ENCODE measurements around the gene CHCHD10. TPM values are rescaled to one million over a fixed set of nuclear protein-coding genes. Genes with fewer than 3 reads are reported as not detected.
A peak's percentile ranks its signal among the peaks of the same experiment; 100 is the strongest.

Gene CHCHD10
- total and polyA plus RNA-seq, 2 of the 13 experiments (the other 11 are each of a cell fraction or from before 2014, with no cell fraction given): 37.0 to 62.8 TPM

DNA sequence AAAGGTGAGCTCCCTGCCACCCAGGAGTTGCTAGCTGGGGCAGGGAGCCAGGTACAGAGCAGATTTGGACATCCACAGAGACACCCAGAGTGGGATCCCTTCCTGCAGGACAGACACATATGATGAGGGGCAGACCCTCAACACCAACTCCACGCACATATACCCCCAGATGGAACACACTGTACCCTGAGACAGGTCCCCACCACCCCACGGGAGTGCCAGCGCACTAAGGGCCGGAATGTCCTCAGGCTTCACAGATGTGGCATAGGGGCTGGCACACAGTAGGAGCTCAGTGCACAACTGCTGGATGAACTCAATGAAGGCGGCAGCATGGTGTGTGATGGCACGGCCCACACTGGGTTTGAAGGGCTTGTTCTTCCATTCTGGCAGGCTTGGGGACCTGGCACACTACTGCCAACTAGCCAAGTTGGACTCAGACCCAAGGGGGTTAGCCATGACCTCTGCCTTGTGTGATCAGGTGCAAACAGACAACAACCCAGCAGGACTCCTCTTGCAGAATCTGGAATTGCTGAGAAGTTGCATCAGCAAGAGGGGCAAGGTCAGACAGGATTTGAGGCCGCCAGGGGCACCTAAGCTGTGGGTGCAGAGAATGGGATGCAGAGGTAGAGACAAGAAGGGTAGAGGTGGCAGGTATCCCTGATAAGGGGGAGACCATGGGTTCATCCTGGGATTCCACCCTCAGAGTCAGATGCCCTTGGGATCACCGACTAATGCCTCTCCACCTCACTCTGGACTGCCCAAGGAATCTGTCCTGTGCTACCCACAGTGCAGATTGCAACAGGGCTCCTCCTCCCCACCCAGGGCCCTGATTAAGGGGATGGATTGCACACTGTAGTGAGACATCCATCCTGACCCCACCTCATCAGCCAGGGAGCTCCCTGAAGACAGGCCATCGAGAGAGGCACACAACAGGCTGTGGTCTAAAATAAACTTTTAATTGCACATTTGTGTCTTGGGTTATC lies 2.6 kb downstream of the CHCHD10 start (continued):
- TF ChIP-seq, protein P1, sequence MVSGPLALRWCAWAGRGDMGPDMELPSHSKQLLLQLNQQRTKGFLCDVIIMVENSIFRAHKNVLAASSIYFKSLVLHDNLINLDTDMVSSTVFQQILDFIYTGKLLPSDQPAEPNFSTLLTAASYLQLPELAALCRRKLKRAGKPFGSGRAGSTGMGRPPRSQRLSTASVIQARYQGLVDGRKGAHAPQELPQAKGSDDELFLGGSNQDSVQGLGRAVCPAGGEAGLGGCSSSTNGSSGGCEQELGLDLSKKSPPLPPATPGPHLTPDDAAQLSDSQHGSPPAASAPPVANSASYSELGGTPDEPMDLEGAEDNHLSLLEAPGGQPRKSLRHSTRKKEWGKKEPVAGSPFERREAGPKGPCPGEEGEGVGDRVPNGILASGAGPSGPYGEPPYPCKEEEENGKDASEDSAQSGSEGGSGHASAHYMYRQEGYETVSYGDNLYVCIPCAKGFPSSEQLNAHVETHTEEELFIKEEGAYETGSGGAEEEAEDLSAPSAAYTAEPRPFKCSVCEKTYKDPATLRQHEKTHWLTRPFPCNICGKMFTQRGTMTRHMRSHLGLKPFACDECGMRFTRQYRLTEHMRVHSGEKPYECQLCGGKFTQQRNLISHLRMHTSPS (CRISPR knock-in tag; IDR thresholded peaks at IDR 0.05; ENCODE audit: low read depth): peak; percentile 75; the same call in 1 of the 2 replicates
- TF ChIP-seq HMG20A (CRISPR knock-in tag; IDR thresholded peaks at IDR 0.05; ENCODE audit: borderline replicate concordance) (peak; percentile 54; the same call in 1 of the 2 replicates), ZNF256 (CRISPR knock-in tag; conservative IDR thresholded peaks at IDR 0.05) (no peak), ELF4 (CRISPR knock-in tag; IDR thresholded peaks at IDR 0.05; ENCODE audit: borderline replicate concordance) (no peak), ZEB1 (IDR thresholded peaks at IDR 0.05; ENCODE audit: insufficient replicate concordance, low read depth) (no peak), ZNF331 (CRISPR knock-in tag; IDR thresholded peaks at IDR 0.05) (peak; percentile 45; the same call in 1 of the 2 replicates), ZFP82 (CRISPR knock-in tag; IDR thresholded peaks at IDR 0.05; ENCODE audit: borderline replicate concordance) (no peak), ZFP37 (CRISPR knock-in tag; IDR thresholded peaks at IDR 0.05; ENCODE audit: borderline replicate concordance) (no peak), FOXA3 (CRISPR knock-in tag; IDR thresholded peaks at IDR 0.05) (peak; percentile 69), TBX2 (CRISPR knock-in tag; IDR thresholded peaks at IDR 0.05; ENCODE audit: borderline replicate concordance) (peak; percentile 31; the same call in 1 of the 2 replicates), FOXK1 (CRISPR knock-in tag; IDR thresholded peaks at IDR 0.05; ENCODE audit: borderline replicate concordance, low read depth) (peak; percentile 82; the same call in 1 of the 2 replicates), ZNF543 (CRISPR knock-in tag; IDR thresholded peaks at IDR 0.05) (peak; percentile 99), CBX5 (CRISPR knock-in tag; IDR thresholded peaks at IDR 0.05; ENCODE audit: borderline replicate concordance) (peak; percentile 50; the same call in 1 of the 2 replicates), ZNF350 (CRISPR knock-in tag; IDR thresholded peaks at IDR 0.05; ENCODE audit: borderline replicate concordance, low read depth) (peak; percentile 41; the same call in 1 of the 2 replicates), ZNF446 (CRISPR knock-in tag; IDR thresholded peaks at IDR 0.05) (no peak), JUND (CRISPR knock-in tag; IDR thresholded peaks at IDR 0.05) (no peak), ZNF329 (CRISPR knock-in tag; IDR thresholded peaks at IDR 0.05; ENCODE audit: low read depth) (no peak), SAFB2 (CRISPR knock-in tag; IDR thresholded peaks at IDR 0.05; ENCODE audit: borderline replicate concordance, low read depth) (no peak), AGO2 (optimal IDR thresholded peaks at IDR 0.05; ENCODE audit: low read depth, low read length) (peak; percentile 7), ZFP36 (IDR thresholded peaks at IDR 0.05; ENCODE audit: borderline replicate concordance, low read depth, low read length, partially characterized antibody) (no peak), HIVEP1 (CRISPR knock-in tag; IDR thresholded peaks at IDR 0.05) (no peak)
- TF ChIP-seq, protein P2, sequence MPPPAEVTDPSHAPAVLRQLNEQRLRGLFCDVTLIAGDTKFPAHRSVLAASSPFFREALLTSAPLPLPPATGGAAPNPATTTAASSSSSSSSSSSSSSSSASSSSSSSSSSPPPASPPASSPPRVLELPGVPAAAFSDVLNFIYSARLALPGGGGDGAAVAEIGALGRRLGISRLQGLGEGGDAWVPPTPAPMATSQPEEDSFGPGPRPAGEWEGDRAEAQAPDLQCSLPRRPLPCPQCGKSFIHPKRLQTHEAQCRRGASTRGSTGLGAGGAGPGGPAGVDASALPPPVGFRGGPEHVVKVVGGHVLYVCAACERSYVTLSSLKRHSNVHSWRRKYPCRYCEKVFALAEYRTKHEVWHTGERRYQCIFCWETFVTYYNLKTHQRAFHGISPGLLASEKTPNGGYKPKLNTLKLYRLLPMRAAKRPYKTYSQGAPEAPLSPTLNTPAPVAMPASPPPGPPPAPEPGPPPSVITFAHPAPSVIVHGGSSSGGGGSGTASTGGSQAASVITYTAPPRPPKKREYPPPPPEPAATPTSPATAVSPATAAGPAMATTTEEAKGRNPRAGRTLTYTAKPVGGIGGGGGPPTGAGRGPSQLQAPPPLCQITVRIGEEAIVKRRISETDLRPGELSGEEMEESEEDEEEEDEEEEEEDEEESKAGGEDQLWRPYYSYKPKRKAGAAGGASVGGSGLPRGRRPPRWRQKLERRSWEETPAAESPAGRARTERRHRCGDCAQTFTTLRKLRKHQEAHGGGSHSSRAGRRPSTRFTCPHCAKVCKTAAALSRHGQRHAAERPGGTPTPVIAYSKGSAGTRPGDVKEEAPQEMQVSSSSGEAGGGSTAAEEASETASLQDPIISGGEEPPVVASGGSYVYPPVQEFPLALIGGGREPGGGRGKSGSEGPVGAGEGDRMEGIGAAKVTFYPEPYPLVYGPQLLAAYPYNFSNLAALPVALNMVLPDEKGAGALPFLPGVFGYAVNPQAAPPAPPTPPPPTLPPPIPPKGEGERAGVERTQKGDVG (CRISPR knock-in tag; IDR thresholded peaks at IDR 0.05; ENCODE audit: borderline replicate concordance): 0 out of 2 replicates have a peak, but pooled peaks have one; percentile 64
- TF ChIP-seq, protein P3, sequence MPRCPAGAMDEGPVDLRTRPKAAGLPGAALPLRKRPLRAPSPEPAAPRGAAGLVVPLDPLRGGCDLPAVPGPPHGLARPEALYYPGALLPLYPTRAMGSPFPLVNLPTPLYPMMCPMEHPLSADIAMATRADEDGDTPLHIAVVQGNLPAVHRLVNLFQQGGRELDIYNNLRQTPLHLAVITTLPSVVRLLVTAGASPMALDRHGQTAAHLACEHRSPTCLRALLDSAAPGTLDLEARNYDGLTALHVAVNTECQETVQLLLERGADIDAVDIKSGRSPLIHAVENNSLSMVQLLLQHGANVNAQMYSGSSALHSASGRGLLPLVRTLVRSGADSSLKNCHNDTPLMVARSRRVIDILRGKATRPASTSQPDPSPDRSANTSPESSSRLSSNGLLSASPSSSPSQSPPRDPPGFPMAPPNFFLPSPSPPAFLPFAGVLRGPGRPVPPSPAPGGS (CRISPR knock-in tag; IDR thresholded peaks at IDR 0.05): no peak
